Posterior vena cava (tissue), 2 donors: ENCODE data around the gene FCHSD2. TPM values are rescaled to one million over a fixed set of nuclear protein-coding genes. Genes with fewer than 3 reads are reported as not detected.

Experiments
- DNase-seq: peaks from one replicate; pipeline ENCODE4 v3.0.0-alpha.2; 2020; ENCODE audit warnings: low spot score
- intact Hi-C, 2 donors: fragments of 100-400 bp; cut with DNase I; formaldehyde crosslinking; loops; one replicate each; pipeline versions ENCODE4 v1.14.1 to v1.14.2; 2022 to 2023
- total RNA-seq, 2 donors: library from RNA; stranded (reverse); fragmentation: NEBNext Ultra II Directional; extraction: Animal tissue kit (Norgen Biotek cat#: 25700); gene quantifications; one replicate each; pipeline ENCODE4 v1.2.1, GENCODE V29; 2021
- donor health status: DM: yes; HTN: yes; CAD: no.
- donor health status: DM: yes; HTN: yes; CAD: no.

The FCHSD2 gene
- total RNA-seq, 2 donors from 2014 or later, result 55.6 to 62.1 TPM

DNA sequence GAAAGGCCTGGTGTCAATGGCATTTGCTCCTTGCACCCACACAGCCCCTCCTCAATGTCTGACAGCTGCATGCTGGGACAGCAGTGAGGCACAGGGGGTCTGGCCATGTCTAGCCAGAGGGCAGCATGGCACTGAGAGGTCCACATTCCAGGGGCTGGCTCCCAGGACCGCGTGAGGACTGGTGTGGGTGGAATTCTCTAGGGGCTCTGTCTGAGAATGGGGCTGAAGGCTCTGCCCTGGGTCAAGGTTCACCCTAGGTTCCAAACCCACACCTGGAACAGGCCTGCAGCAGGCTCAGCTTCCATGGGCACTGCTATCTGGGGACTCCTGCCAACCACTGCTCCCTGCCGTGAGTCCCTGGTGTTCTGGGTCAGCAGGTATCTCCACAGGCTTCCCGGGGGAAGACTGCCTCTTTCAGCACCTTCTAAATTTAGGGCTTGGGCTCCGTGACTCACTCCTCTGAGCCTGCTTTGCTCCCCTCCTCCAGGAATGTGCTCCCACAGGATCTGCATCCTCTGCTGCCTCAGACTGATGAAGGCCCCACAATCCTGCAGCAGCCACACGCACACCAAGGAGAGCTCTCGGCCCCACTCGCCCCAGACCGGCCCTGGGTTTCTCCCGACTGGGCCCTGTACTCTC lies 352.5 kb downstream of the FCHSD2 start:
- DNase-seq, result peak; percentile 76
- intact Hi-C loops, result loop anchor here (5.0 kb wide), 1 partner anchor 62 kb away; no protein-coding TSS in a partner anchor

GRCh38 chr11:72788241-72788640 lies 353.9 kb downstream of the FCHSD2 start:
- intact Hi-C loops, result no loop called here
- no peak for DNase-seq

GRCh38 chr11:72787216-72788104 lies 354.7 kb downstream of the FCHSD2 start:
- peak; percentile 72 for DNase-seq
- intact Hi-C loops, result no loop called here

Other genes starting within 250 kb of the FCHSD2 start
- gene P2RY2, start 76.0 kb upstream of the FCHSD2 start, total RNA-seq, result 1 to 10 TPM in 1 of 2 donors, under 1 TPM in 1; 0.74 to 3.1 TPM
- 1 to 10 TPM; 2.5 to 4.9 TPM for gene P2RY6, start 130.0 kb upstream of the FCHSD2 start, total RNA-seq
- 10 to 100 TPM; 88.6 to 99.1 TPM for gene ARHGEF17, start 166.0 kb upstream of the FCHSD2 start, total RNA-seq
- gene RELT, start 234.1 kb upstream of the FCHSD2 start, total RNA-seq, result 10 to 100 TPM in 1 of 2 donors, 1 to 10 TPM in 1; 6.3 to 10.8 TPM